Caco-2 (cell line): ENCODE results near the gene LRRC2. TPM values are rescaled to one million over a fixed set of nuclear protein-coding genes. Genes with fewer than 3 reads are reported as not detected.

ENCODE experiments used
- BruUV-seq: library from RNA; stranded (reverse); fragments of 400-500 nt; replicated peaks from 2 replicates; lab custom pipeline; 2021; lab: Mats Ljungman, UMichigan
- CTCF ChIA-PET: fragments of 300-600 bp; sonication (Branson Sonifier 250); formaldehyde crosslinking; loops from one replicate; lab custom pipeline; 2022; ENCODE audit warnings: antibody characterized with exemption; lab: Charles Lee
- POLR2A ChIA-PET: fragments of 300-600 bp; sonication (Branson Sonifier 250); formaldehyde crosslinking; loops from one replicate; lab custom pipeline; 2022; ENCODE audit warnings: antibody characterized with exemption; lab: Charles Lee
- DNase-seq, 2 experiments: peaks; one replicate each; pipeline versions ENCODE4 v3.0.0 to v3.0.0-alpha.2; 2020 to 2022
- H3K27me3 ChIP-seq: replicated peaks from 2 replicates; pipeline ENCODE4 v1.6.0; 2011; ENCODE audit warnings: low read length; ENCODE audit not compliant: control insufficient read depth, insufficient read depth
- H3K36me3 ChIP-seq: 2 replicates; pipeline ENCODE4 v1.5.1; 2011; ENCODE audit warnings: low read length; ENCODE audit not compliant: control insufficient read depth, insufficient read depth
- H3K4me1 ChIP-seq: fragments of 250-450 bp; sonication (Bioruptor Pico); 2 replicates; pipeline ENCODE4 v1.5.1; 2020; ENCODE audit warnings: mild to moderate bottlenecking
- H3K4me3 ChIP-seq: 2 replicates; pipeline ENCODE4 v1.5.1; 2011; ENCODE audit warnings: low read depth, mild to moderate bottlenecking, control low read depth, low read length
- H3K9me3 ChIP-seq: fragments of 250-450 bp; sonication (Bioruptor Pico); 2 replicates; pipeline ENCODE4 v1.5.1; 2020; ENCODE audit warnings: mild to moderate bottlenecking, moderate library complexity
- H3K27ac Mint-ChIP-seq: one replicate; pipeline ENCODE4 v1.8.0; 2022; ENCODE audit warnings: mixed read lengths; ENCODE audit not compliant: unreplicated experiment
- H3K27me3 Mint-ChIP-seq: one replicate; pipeline ENCODE4 v1.8.0; 2022; ENCODE audit warnings: mixed read lengths; ENCODE audit not compliant: insufficient read depth, unreplicated experiment
- H3K36me3 Mint-ChIP-seq: one replicate; pipeline ENCODE4 v1.8.0; 2022; ENCODE audit warnings: mild to moderate bottlenecking, mixed read lengths; ENCODE audit not compliant: insufficient read depth, unreplicated experiment
- H3K4me1 Mint-ChIP-seq: one replicate; pipeline ENCODE4 v1.8.0; 2022; ENCODE audit warnings: low read depth, mixed read lengths; ENCODE audit not compliant: unreplicated experiment
- H3K4me3 Mint-ChIP-seq: one replicate; pipeline ENCODE4 v1.8.0; 2022; ENCODE audit warnings: mild to moderate bottlenecking, moderate library complexity, mixed read lengths; ENCODE audit not compliant: unreplicated experiment
- H3K9me3 Mint-ChIP-seq: one replicate; pipeline ENCODE4 v1.8.0; 2022; ENCODE audit warnings: mixed read lengths; ENCODE audit not compliant: unreplicated experiment
- CTCF ChIP-seq, 2 experiments: fragments of 200-600 bp in 1 of 2; IDR thresholded peaks; 1 replicate in 1 of 2; 2 replicates in 1 of 2; pipeline versions ENCODE4 v1.5.1 to v1.8.0; 2011 to 2022; ENCODE audit warnings: antibody characterized with exemption in 1 of 2, control low read depth in 1 of 2, inconsistent platforms in 1 of 2, low read depth in 1 of 2, low read length in 1 of 2, mild to moderate bottlenecking in 1 of 2, moderate library complexity in 1 of 2; ENCODE audit not compliant: insufficient read depth in 1 of 2, severe bottlenecking in 1 of 2, unreplicated experiment in 1 of 2
- intact Hi-C: fragments of 100-400 bp; cut with micrococcal nuclease; formaldehyde crosslinking; loops from one replicate; pipeline ENCODE4 v1.10.0; 2022; ENCODE audit not compliant: unreplicated experiment
- total RNA-seq: library from RNA; stranded (reverse); gene quantifications from 2 replicates; pipeline ENCODE4 v1.2.3, GENCODE V29; 2022

Gene LRRC2
- total RNA-seq, 1 experiment from 2014 or later = 0.27 TPM

DNA sequence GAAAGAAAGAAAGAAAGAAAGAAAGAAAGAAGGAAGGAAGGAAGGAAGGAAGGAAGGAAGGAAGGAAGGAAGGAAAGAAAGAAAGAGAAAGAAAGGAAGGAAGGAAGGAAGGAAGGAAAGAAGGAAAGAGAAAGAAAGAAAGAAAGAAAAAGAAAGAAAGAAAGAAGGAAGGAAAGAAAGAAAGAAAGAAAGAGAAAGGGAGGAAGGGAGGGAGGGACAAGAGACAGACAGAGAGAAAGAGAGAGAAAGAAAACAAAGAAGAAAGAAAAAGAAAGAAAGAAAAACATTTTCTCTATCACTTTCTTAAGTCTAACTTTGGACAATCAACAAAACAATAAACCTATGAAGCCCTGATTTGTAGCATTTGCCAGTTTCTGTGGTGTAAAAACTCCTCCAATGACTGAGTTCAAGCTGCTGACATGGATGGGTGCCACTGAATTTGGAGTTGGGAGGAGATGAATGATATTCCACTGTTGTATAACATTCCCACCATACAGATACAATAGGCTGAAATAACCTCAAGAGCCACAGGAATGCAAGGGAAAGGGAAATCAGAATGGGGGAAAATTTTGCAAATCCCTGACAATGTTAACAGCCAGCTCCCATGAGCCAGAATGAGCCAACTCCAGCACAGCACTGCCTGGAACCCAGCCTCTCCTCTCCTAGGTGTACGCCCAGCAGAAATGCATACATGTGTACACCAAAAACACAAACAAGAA lies 83.3 kb downstream of the LRRC2 start:
- Histone ChIP-seq H3K4me1 (peaks cover 21% of the 10 kb centered on the region), H3K36me3 (no peaks in the 10 kb centered on the region), H3K9me3 (no peaks in the 10 kb centered on the region), H3K27me3 (no peaks in the 10 kb centered on the region), H3K4me3 (no peak overlapping the region)
- Mint-ChIP-seq H3K4me1 (peaks cover 7% of the 10 kb centered on the region), H3K4me3 (no peak overlapping the region), H3K36me3 (no peaks in the 10 kb centered on the region), H3K27ac (no peak overlapping the region), H3K9me3 (no peaks in the 10 kb centered on the region), H3K27me3 (no peaks in the 10 kb centered on the region)
- BruUV-seq = no TSS peak
- intact Hi-C loops = loop anchor here (10.0 kb wide), 1 partner anchor 412 kb away; no protein-coding TSS in a partner anchor
- ChIA-PET CTCF (no interaction called here), POLR2A (no interaction called here)
- DNase-seq = no peak
- TF ChIP-seq CTCF (IDR thresholded peaks at IDR 0.05; ENCODE audit: insufficient read depth in 1 of 2, low read depth in 1 of 2, low read length in 1 of 2, severe bottlenecking in 1 of 2, unreplicated experiment in 1 of 2) = no peak

- Histone ChIP-seq H3K4me3 (no peak overlapping the region), H3K4me1 (peaks cover 21% of the 10 kb centered on the region), H3K36me3 (no peaks in the 10 kb centered on the region), H3K9me3 (no peaks in the 10 kb centered on the region), H3K27me3 (no peaks in the 10 kb centered on the region)
- Mint-ChIP-seq H3K4me3 (no peak overlapping the region), H3K9me3 (no peaks in the 10 kb centered on the region), H3K4me1 (peaks cover 7% of the 10 kb centered on the region), H3K27me3 (no peaks in the 10 kb centered on the region), H3K27ac (no peak overlapping the region), H3K36me3 (no peaks in the 10 kb centered on the region)
- ChIA-PET CTCF (no interaction called here), POLR2A (no interaction called here)
- BruUV-seq = no TSS peak
- no peak for DNase-seq
- no peak for TF ChIP-seq CTCF (IDR thresholded peaks at IDR 0.05; ENCODE audit: insufficient read depth in 1 of 2, low read depth in 1 of 2, low read length in 1 of 2, severe bottlenecking in 1 of 2, unreplicated experiment in 1 of 2)
- intact Hi-C loops = loop anchor here (10.0 kb wide), 1 partner anchor 413 kb away; no protein-coding TSS in a partner anchor
Measured at GRCh38 chr3:46481636-46482035, 84.5 kb downstream of the LRRC2 start.

DNA sequence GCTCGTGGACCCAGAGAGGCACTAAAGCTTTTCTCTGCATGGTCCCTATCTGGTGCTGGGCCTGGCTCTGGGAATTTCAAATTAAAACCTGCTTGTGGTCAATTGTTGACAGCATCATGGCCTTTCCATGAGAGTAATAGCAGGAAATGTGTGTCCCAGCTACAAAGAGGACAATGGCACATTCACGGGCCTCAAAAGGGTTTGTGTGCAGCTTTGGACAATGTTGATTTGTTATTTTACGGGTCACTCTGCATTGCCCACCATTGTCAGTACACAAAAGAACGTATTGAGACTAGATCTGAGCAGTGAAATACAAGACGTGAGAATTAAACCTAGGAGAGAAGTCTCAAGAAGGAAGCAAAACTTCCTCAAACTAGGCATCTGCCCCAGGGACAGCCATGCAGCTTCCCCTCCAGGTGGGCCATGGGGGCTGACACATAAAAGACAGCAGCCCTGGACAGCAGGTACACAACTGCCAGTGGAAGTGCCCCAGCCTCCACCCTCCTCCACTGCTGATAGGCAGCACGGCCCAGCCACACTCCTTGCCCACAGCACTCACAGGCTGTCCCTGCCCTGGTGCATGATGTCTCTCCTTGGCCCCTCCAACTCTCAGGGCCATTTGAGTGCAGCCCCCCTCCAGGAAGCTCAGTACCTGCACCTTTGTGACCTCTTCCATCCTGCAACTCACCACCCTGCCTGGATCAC lies 85.5 kb downstream of the LRRC2 start:
- H3K9me3 Mint-ChIP-seq = peaks cover 2% of the 10 kb centered on the region
- POLR2A ChIA-PET = no interaction called here
- H3K36me3 Mint-ChIP-seq = no peaks in the 10 kb centered on the region
- CTCF ChIA-PET = no interaction called here
- H3K36me3 ChIP-seq = no peaks in the 10 kb centered on the region
- H3K27ac Mint-ChIP-seq = no peak overlapping the region
- H3K4me3 ChIP-seq = no peak overlapping the region
- no TSS peak for BruUV-seq
- no peak for TF ChIP-seq CTCF (IDR thresholded peaks at IDR 0.05; ENCODE audit: insufficient read depth in 1 of 2, low read depth in 1 of 2, low read length in 1 of 2, severe bottlenecking in 1 of 2, unreplicated experiment in 1 of 2)
- H3K4me1 Mint-ChIP-seq = peaks cover under 1% of the 10 kb centered on the region
- no peaks in the 10 kb centered on the region for H3K27me3 ChIP-seq
- no peak overlapping the region for H3K4me3 Mint-ChIP-seq
- no peaks in the 10 kb centered on the region for H3K27me3 Mint-ChIP-seq
- peaks cover 12% of the 10 kb centered on the region for H3K4me1 ChIP-seq
- intact Hi-C loops = loop anchor here (10.0 kb wide), 1 partner anchor 414 kb away; no protein-coding TSS in a partner anchor
- H3K9me3 ChIP-seq = no peaks in the 10 kb centered on the region
- DNase-seq = no peak
